ENCODE data around the gene BMPR1A.
"Not testable (repeated sequence)": the region's sequence is repeated elsewhere in the genome, so short reads cannot be mapped to it uniquely, and the experiment has no call there.

BMPR1A gene

GRCh38 chr10:86851328-86852207 is 95.1 kb downstream of the BMPR1A start:
- peak; percentile 92 for DNase-seq

- DNase-seq: not testable (repeated sequence)
Observed at GRCh38 chr10:86853582-86853981, 97.2 kb downstream of the BMPR1A start.

DNA sequence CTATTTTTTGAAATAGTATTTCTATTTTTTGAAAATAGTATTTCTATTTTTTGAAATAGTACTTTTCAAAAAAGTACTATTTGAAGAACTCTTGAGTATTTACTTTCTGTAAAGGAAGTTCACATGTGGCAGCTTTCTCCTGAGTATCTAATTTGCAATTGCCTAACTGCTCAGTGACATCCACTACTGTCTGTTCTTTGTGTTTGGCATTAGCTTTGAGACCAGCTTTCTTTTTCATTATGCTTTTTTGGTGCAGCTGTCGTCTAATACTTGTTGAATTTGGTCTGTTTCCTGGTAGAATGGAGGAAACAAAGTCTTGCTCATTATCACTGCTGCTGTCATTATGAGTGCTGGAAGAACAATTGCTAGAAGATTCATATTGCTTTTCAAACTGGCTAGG is 99.1 kb downstream of the BMPR1A start:
- no peak for DNase-seq

GRCh38 chr10:86856156-86856555 is 99.7 kb downstream of the BMPR1A start:
- DNase-seq: no peak

DNA sequence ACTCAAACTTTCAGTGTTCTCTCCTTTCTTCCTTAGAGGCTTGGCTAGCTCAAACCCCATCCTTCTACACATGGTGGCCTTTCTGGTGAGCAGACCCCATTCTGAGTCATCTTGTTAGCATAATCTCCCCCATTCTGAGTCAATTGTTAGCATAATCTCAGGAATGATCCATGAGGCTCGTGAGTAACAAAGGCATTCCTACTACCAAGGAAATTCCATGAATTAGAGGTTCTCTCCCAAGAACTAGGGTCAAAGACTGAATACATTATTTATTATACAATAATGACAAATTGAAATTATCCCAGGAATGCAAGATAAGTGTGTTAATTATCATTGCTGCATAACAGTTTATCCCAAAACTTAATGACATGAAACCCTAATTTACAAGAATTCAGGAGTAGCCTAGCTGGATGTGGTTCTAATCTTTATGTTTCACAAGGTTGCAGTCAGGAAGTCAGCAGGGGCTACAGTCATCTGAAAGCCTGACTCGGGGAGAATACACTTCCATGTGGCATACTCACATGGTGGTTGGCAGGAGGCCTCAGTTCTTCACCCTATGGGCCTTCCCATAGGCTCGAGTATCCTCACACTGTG is 100.8 kb downstream of the BMPR1A start:
- DNase-seq: peak; percentile 81

DNA sequence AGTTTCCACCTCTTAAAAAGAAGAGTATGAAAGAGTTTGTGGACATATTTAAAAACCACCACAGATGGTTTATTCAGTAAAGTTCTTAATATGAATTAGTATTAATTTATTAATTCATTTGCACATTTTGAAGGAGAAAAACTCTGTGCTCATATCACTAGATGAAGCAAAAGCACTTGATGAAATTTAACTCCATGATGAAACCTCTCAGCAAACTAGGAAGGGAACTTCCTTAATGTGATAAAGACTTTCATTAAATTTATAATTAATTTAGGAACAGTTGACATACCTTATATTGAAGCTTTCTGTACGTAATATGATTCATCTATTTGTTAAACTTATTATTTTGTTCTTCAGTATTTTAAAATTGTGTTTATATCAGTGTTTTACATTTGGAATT is 101.6 kb downstream of the BMPR1A start:
- DNase-seq: no peak

GRCh38 chr10:86861351-86861750 is 104.9 kb downstream of the BMPR1A start:
- DNase-seq: no peak

DNA sequence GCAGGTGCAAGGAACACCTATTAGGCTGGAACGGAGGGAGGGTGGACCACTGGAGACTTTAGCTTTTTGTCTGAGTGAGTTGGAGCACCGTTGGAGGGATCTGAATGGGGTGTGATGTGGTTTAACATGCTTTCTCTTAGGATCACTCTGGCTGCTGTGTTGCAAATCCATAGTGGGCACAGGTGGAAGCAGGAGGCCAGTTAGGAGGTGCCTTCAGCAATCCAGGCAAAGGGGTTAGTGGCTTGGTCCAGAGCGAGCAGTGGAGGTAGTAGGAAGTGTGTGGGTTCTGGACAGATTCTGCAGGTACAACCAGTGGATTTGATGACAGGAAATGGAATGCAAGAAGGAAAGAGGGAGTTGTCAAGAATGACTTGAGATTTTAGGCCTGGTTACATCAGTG is 106.0 kb downstream of the BMPR1A start:
- DNase-seq: no peak

- DNase-seq: no peak
Observed at GRCh38 chr10:86862786-86863483, 106.5 kb downstream of the BMPR1A start.

DNA sequence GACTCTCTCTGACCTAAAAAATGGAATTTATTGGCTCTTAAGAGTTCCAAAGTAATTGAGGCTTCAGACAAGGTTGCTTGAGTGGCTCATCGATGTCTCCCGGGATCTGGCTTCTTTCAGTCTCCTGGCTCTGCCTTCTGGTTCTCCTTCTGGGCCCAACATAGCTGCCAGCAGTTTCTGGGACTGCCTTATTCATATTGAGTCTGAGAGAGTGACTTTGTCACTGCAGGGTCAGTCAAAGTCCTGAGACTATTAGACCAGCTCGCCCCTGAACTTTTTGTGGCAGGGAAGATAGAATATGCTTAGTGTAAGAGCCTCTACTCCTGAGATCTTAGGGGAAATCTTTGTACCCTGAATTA is 107.0 kb downstream of the BMPR1A start:
- no peak for DNase-seq

DNA sequence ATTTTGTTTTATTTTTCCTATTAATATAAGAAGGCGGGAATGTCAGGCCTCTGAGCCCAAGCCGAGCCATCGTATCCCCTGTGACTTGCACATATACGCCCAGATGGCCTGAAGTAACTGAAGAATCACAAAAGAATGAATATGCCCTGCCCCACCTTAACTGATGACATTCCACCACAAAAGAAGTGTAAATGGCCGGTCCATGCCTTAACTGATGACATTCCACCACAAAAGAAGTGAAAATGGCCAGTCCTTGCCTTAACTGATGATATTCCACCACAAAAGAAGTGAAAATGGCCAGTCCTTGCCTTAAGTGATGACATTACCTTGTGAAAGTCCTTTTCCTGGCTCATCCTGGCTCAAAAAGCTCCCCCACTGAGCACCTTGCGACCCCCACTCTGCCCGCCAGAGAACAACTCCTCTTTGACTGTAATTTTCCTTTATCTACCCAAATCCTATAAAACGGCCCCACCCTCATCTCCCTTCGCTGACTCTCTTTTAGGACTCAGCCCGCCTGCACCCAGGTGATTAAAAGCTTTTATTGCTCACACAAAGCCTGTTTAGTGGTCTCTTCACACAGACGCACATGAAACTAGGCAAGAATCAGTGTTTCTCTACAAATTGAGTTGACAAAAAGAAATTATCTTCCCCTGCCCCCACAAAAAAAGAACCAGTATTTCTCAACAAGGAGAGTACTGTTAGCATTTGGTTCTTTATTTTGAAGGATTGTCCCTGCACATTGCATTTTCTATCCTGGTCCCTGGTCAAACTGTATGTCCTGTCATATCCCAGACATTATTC is 108.8 kb downstream of the BMPR1A start:
- DNase-seq: not testable (repeated sequence)

- DNase-seq: no peak
Observed at GRCh38 chr10:86867149-86867548, 110.7 kb downstream of the BMPR1A start.

- DNase-seq: no peak
Observed at GRCh38 chr10:86868353-86868752, 111.9 kb downstream of the BMPR1A start.

- no peak for DNase-seq
Observed at GRCh38 chr10:86870679-86871078, 114.3 kb downstream of the BMPR1A start.

DNA sequence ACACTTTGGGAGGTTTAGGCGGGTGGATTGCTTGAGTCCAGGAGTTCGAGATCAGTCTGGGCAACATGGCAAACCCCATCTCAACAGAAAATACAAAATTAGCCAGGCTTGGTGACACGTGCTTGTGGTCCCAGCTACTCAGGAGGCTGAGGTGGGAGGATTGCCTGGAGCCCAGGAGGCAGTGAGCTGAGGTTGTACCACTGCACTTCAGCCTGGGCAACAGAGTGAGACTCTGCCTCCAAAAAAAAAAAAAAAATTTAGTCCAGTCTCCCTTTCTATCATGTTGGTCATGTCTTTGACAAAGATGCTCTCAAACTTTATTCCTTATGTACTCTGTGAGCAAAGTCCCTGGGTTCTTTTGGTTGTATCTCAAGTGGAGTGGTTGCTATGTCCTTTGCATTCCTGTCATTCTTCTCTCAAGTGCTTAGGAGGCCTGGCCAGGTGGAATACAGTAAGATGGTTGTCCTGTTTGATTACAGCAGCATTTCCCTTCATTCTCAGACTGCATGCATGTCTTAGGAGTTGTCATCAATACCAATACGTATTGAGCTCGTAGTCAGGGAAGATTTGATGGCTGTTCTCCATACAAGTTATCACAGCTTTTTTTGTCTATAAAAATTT is 115.3 kb downstream of the BMPR1A start:
- DNase-seq: no peak

- DNase-seq: no peak
Observed at GRCh38 chr10:86872757-86873156, 116.3 kb downstream of the BMPR1A start.

DNA sequence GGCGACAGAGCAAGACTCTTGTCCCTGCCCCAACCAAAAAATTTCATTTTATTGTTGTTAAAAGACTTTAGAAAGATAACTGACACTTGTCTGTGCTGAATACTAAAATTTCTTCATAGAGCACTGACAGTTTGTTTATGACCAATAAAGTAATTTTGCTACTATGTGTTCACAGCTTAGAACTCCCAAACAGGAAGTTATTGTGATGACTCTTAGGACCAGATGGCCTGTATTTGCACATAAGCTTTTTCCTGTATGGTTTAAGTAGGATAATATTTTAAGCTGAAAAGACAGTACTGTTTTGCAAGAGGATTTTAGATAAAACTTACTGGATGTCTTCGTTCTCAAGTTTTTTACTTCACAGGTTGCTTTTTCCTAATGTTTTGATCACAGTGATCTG is 120.3 kb downstream of the BMPR1A start:
- peak; percentile 87 for DNase-seq

GRCh38 chr10:86878983-86879713 is 122.7 kb downstream of the BMPR1A start:
- no peak for DNase-seq

DNA sequence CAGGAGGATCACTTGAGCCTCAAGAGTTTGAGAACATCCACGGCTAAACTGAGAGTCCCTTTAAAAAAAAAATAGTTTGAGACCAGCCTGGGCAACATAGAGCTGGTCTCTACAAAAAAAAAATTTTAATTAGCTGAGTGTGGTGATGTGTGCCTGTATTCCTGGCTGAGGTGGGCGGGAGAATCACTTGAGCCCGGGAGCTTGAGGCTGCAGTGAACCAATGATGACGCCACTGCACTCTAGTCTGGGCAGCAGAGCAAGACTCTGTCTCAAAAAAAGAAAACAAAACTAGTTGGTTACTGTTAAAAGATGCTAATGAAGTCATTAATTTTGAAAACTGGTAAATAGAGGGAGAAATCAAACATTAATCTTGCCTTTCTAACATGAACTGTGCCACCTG is 124.6 kb downstream of the BMPR1A start:
- DNase-seq: no peak

- peak; percentile 71 for DNase-seq
Observed at GRCh38 chr10:86888585-86889381, 132.4 kb downstream of the BMPR1A start.

GRCh38 chr10:86889997-86890396 is 133.6 kb downstream of the BMPR1A start:
- no peak for DNase-seq

All from HCEC 1CT (cell line).